ENCODE results near the gene NMD3. TPM values are rescaled to one million over a fixed set of nuclear protein-coding genes. Genes with fewer than 3 reads are reported as not detected.

NMD3 gene
- total RNA-seq, 1 experiment from 2014 or later, result 90.7 TPM

GRCh38 chr3:161247049-161247448 lies 25.9 kb downstream of the NMD3 start:
- H3K27me3 Mint-ChIP-seq (ENCODE audit: unreplicated experiment), result no peaks in the 10 kb centered on the region
- H3K4me3 Mint-ChIP-seq (ENCODE audit: low read depth, unreplicated experiment), result no peak overlapping the region
- peaks cover 53% of the 10 kb centered on the region for H3K36me3 Mint-ChIP-seq (ENCODE audit: insufficient read depth, unreplicated experiment)
- CTCF ChIA-PET, result interaction anchor here (0.7 kb wide), 1 partner anchor 291 kb away, joined by 4 read pairs; no protein-coding TSS in a partner anchor
- no peaks in the 10 kb centered on the region for H3K4me1 Mint-ChIP-seq (ENCODE audit: low read depth, unreplicated experiment)
- intact Hi-C loops (cut with micrococcal nuclease; ENCODE audit: unreplicated experiment), result no loop called here
- H3K27ac Mint-ChIP-seq (ENCODE audit: unreplicated experiment), result no peak overlapping the region
- BruUV-seq (replicated peaks), result no TSS peak
- no peak for TF ChIP-seq CTCF (IDR thresholded peaks at IDR 0.05; ENCODE audit: unreplicated experiment)
- no peaks in the 10 kb centered on the region for H3K9me3 Mint-ChIP-seq (ENCODE audit: low read depth, unreplicated experiment)
- DNase-seq, result no peak

GRCh38 chr3:161250116-161250515 lies 29.0 kb downstream of the NMD3 start:
- CTCF ChIA-PET, result no interaction called here
- Mint-ChIP-seq H3K9me3 (ENCODE audit: low read depth, unreplicated experiment) (no peaks in the 10 kb centered on the region), H3K27ac (ENCODE audit: unreplicated experiment) (no peak overlapping the region), H3K4me3 (ENCODE audit: low read depth, unreplicated experiment) (no peak overlapping the region), H3K27me3 (ENCODE audit: unreplicated experiment) (no peaks in the 10 kb centered on the region), H3K4me1 (ENCODE audit: low read depth, unreplicated experiment) (no peaks in the 10 kb centered on the region), H3K36me3 (ENCODE audit: insufficient read depth, unreplicated experiment) (peaks cover 67% of the 10 kb centered on the region)
- BruUV-seq (replicated peaks), result no TSS peak
- TF ChIP-seq CTCF (IDR thresholded peaks at IDR 0.05; ENCODE audit: unreplicated experiment), result no peak
- intact Hi-C loops (cut with micrococcal nuclease; ENCODE audit: unreplicated experiment), result no loop called here
- DNase-seq, result no peak

GRCh38 chr3:161251716-161252115 lies 30.6 kb downstream of the NMD3 start:
- no peak for DNase-seq
- CTCF ChIA-PET, result no interaction called here
- TF ChIP-seq CTCF (IDR thresholded peaks at IDR 0.05; ENCODE audit: unreplicated experiment), result no peak
- BruUV-seq (replicated peaks), result no TSS peak
- no peaks in the 10 kb centered on the region for H3K9me3 Mint-ChIP-seq (ENCODE audit: low read depth, unreplicated experiment)
- intact Hi-C loops (cut with micrococcal nuclease; ENCODE audit: unreplicated experiment), result no loop called here
- no peaks in the 10 kb centered on the region for H3K4me1 Mint-ChIP-seq (ENCODE audit: low read depth, unreplicated experiment)
- H3K4me3 Mint-ChIP-seq (ENCODE audit: low read depth, unreplicated experiment), result no peak overlapping the region
- no peaks in the 10 kb centered on the region for H3K27me3 Mint-ChIP-seq (ENCODE audit: unreplicated experiment)
- no peak overlapping the region for H3K27ac Mint-ChIP-seq (ENCODE audit: unreplicated experiment)
- peaks cover 76% of the 10 kb centered on the region for H3K36me3 Mint-ChIP-seq (ENCODE audit: insufficient read depth, unreplicated experiment)

GRCh38 chr3:161252143-161252542 lies 31.0 kb downstream of the NMD3 start:
- intact Hi-C loops (cut with micrococcal nuclease; ENCODE audit: unreplicated experiment), result no loop called here
- H3K27ac Mint-ChIP-seq (ENCODE audit: unreplicated experiment), result no peak overlapping the region
- H3K4me3 Mint-ChIP-seq (ENCODE audit: low read depth, unreplicated experiment), result no peak overlapping the region
- H3K27me3 Mint-ChIP-seq (ENCODE audit: unreplicated experiment), result no peaks in the 10 kb centered on the region
- H3K36me3 Mint-ChIP-seq (ENCODE audit: insufficient read depth, unreplicated experiment), result peaks cover 77% of the 10 kb centered on the region
- DNase-seq, result no peak
- no peaks in the 10 kb centered on the region for H3K9me3 Mint-ChIP-seq (ENCODE audit: low read depth, unreplicated experiment)
- CTCF ChIA-PET, result no interaction called here
- H3K4me1 Mint-ChIP-seq (ENCODE audit: low read depth, unreplicated experiment), result no peaks in the 10 kb centered on the region
- TF ChIP-seq CTCF (IDR thresholded peaks at IDR 0.05; ENCODE audit: unreplicated experiment), result no peak
- BruUV-seq (replicated peaks), result no TSS peak

Data from Calu3 (cell line).